GM23338 (cell line): Measurements from ENCODE around the gene RTL1. TPM values are rescaled to one million over a fixed set of nuclear protein-coding genes. Genes with fewer than 3 reads are reported as not detected.

Source experiments
- ATAC-seq: fragments of 200-7000 bp; cut with Tn5 transposase; 3 replicates; pipeline ENCODE4 v1.9.1; 2020
- DNase-seq: peaks from one replicate; pipeline ENCODE4 v3.0.0-alpha.2; 2015; ENCODE audit warnings: low spot score
- H2AFZ ChIP-seq: fragments of 200-600 bp; sonication (generic); 2 replicates; pipeline ENCODE4 v1.8.0; 2016; ENCODE audit warnings: antibody characterized with exemption, mild to moderate bottlenecking, moderate library complexity
- H3F3A ChIP-seq: fragments of 200-600 bp; sonication (generic); replicated peaks from 2 replicates; pipeline ENCODE4 v1.8.0; 2017; ENCODE audit warnings: antibody characterized with exemption, mixed run types, low read depth
- H3K27ac ChIP-seq: fragments of 200-600 bp; sonication (generic); 2 replicates; pipeline ENCODE4 v1.6.1; 2016; ENCODE audit warnings: low read depth
- H3K27me3 ChIP-seq: fragments of 200-600 bp; sonication (generic); 2 replicates; pipeline ENCODE4 v1.8.0; 2016; ENCODE audit warnings: mild to moderate bottlenecking, mixed run types, moderate library complexity; ENCODE audit not compliant: insufficient read depth
- H3K36me3 ChIP-seq: fragments of 200-600 bp; sonication (generic); 2 replicates; pipeline ENCODE4 v1.8.0; 2016; ENCODE audit warnings: mild to moderate bottlenecking; ENCODE audit not compliant: insufficient read depth
- H3K4me1 ChIP-seq: fragments of 200-600 bp; sonication (generic); 2 replicates; pipeline ENCODE4 v1.8.0; 2016; ENCODE audit warnings: mild to moderate bottlenecking, moderate library complexity; ENCODE audit not compliant: insufficient read depth
- H3K4me2 ChIP-seq: fragments of 200-600 bp; sonication (generic); 2 replicates; pipeline ENCODE4 v1.7.1; 2017; ENCODE audit warnings: mixed run types
- H3K4me3 ChIP-seq: fragments of 200-600 bp; sonication (generic); 2 replicates; pipeline ENCODE4 v1.6.1; 2016; ENCODE audit warnings: mixed run types
- H3K79me2 ChIP-seq: fragments of 200-600 bp; sonication (generic); replicated peaks from 2 replicates; pipeline ENCODE4 v1.8.0; 2017; ENCODE audit warnings: mild to moderate bottlenecking; ENCODE audit not compliant: insufficient read depth
- H3K9me2 ChIP-seq: fragments of 200-600 bp; sonication (generic); 2 replicates; pipeline ENCODE4 v1.8.0; 2017; ENCODE audit not compliant: insufficient read depth
- H4K20me1 ChIP-seq: fragments of 200-600 bp; sonication (generic); replicated peaks from 2 replicates; pipeline ENCODE4 v1.8.0; 2017; ENCODE audit warnings: mild to moderate bottlenecking; ENCODE audit not compliant: insufficient read depth
- H3K27ac Mint-ChIP-seq: 2 replicates; pipeline ENCODE4 v1.8.0; 2020; ENCODE audit warnings: inconsistent platforms, mild to moderate bottlenecking, moderate library complexity, mixed read lengths
- H3K27me3 Mint-ChIP-seq: 3 replicates; pipeline ENCODE4 v1.8.0; 2022; ENCODE audit warnings: low read depth, mild to moderate bottlenecking, moderate library complexity, mixed read lengths, inconsistent platforms; ENCODE audit not compliant: insufficient read depth, poor library complexity
- H3K36me3 Mint-ChIP-seq: 3 replicates; pipeline ENCODE4 v1.8.0; 2021; ENCODE audit warnings: low read depth, mild to moderate bottlenecking, inconsistent platforms, moderate library complexity, mixed read lengths
- H3K4me1 Mint-ChIP-seq: 3 replicates; pipeline ENCODE4 v1.8.0; 2020; ENCODE audit warnings: mild to moderate bottlenecking, inconsistent platforms, mixed read lengths
- H3K4me3 Mint-ChIP-seq: 3 replicates; pipeline ENCODE4 v1.8.0; 2021; ENCODE audit warnings: moderate library complexity, mild to moderate bottlenecking, inconsistent platforms, mixed read lengths
- H3K9me3 Mint-ChIP-seq: 3 replicates; pipeline ENCODE4 v1.8.0; 2020; ENCODE audit warnings: moderate library complexity, mild to moderate bottlenecking, inconsistent platforms, mixed read lengths
- CREB1 ChIP-seq: fragments of 250-450 bp; sonication (Bioruptor Pico); IDR thresholded peaks from 2 replicates; pipeline ENCODE4 v1.5.0; 2020; ENCODE audit warnings: low read depth, mild to moderate bottlenecking, moderate library complexity
- EZH2 ChIP-seq: fragments of 200-600 bp; sonication (generic); IDR thresholded peaks from one replicate; pipeline ENCODE4 v1.8.0; 2017; ENCODE audit warnings: antibody characterized with exemption, mild to moderate bottlenecking, low read depth; ENCODE audit not compliant: unreplicated experiment
- EZH2phosphoT487 ChIP-seq: fragments of 200-600 bp; sonication (generic); IDR thresholded peaks from one replicate; pipeline ENCODE4 v1.8.1; 2018; ENCODE audit warnings: antibody characterized with exemption; ENCODE audit not compliant: unreplicated experiment
- JUNB ChIP-seq: IDR thresholded peaks from one replicate; pipeline ENCODE4 v1.6.1; 2016; ENCODE audit warnings: antibody characterized with exemption; ENCODE audit not compliant: unreplicated experiment
- NANOG ChIP-seq: IDR thresholded peaks from 2 replicates; pipeline ENCODE4 v1.6.1; 2016; ENCODE audit warnings: antibody characterized with exemption, borderline replicate concordance
- POLR2AphosphoS5 ChIP-seq: IDR thresholded peaks from 2 replicates; pipeline ENCODE4 v1.6.1; 2016; ENCODE audit warnings: antibody characterized with exemption, low read depth
- STAT1 ChIP-seq: IDR thresholded peaks from one replicate; pipeline ENCODE4 v1.6.1; 2016; ENCODE audit warnings: antibody characterized with exemption; ENCODE audit not compliant: unreplicated experiment
- ZNF114 ChIP-seq: fragments of 250-450 bp; sonication (Bioruptor Pico); IDR thresholded peaks from 2 replicates; pipeline ENCODE4 v1.5.0; 2020; ENCODE audit warnings: mild to moderate bottlenecking, moderate library complexity
- ZNF331 ChIP-seq: fragments of 250-450 bp; sonication (Bioruptor Pico); IDR thresholded peaks from 2 replicates; pipeline ENCODE4 v1.5.0; 2020; ENCODE audit warnings: low read depth, mild to moderate bottlenecking, moderate library complexity
- polyA plus RNA-seq: library from polyadenylated mRNA; unstranded; fragments of >200 nt; fragmentation: Nextera tagmentation; extraction: Ambion mirVana; gene quantifications from 2 replicates; pipeline ENCODE4 v1.2.1, GENCODE V29; 2016
- total RNA-seq: library from RNA; depleted of rRNA; stranded (reverse); fragments of >200 nt; shearing (Covaris generic); gene quantifications from 2 replicates; pipeline ENCODE4 v1.2.3, GENCODE V29; 2014
- TF ChIP-seq, protein P1 (sequence below): IDR thresholded peaks from one replicate; pipeline ENCODE4 v1.6.1; 2018; ENCODE audit warnings: antibody characterized with exemption; ENCODE audit not compliant: unreplicated experiment
- TF ChIP-seq, protein P2 (sequence below): fragments of 250-450 bp; sonication (Bioruptor Pico); IDR thresholded peaks from 2 replicates; pipeline ENCODE4 v1.5.0; 2020; ENCODE audit warnings: mild to moderate bottlenecking, moderate library complexity
- TF ChIP-seq, protein P3 (sequence below): IDR thresholded peaks from 2 replicates; pipeline ENCODE4 v1.6.1; 2016; ENCODE audit warnings: antibody characterized with exemption
- TF ChIP-seq, protein P4 (sequence below), 2 experiments: fragments of 200-600 bp in 1 of 2; sonication (generic) in 1 of 2; conservative IDR thresholded peaks; 2 replicates each; pipeline versions ENCODE4 v1.5.1 to v1.6.1; 2016 to 2017; ENCODE audit warnings: antibody characterized with exemption in 2 of 2, low read depth in 2 of 2, mild to moderate bottlenecking in 2 of 2, moderate library complexity in 1 of 2

The RTL1 gene
- total and polyA plus RNA-seq, 2 experiments from 2014 or later: not detected

DNA sequence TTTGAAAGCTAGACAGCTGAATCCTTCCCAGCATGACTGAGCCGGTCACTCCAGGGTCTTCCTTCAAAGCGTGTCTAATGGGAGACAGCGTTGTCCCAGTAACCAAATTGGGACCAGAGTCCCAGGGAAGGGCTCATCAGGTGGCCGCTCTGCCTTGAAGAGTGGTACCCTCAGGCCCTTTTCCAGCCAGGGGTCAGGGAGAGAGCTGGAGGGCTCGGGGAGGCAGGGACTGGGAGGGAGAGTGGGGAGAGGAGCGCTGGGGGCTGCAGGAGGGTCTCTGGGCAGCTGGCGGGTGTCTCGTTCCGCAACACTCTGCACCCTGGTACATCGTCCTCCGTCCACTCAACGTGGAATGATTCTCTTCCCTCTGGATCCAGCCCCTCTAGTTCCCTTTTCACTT is 1.6 kb upstream of the RTL1 start:
- Histone ChIP-seq H3K4me1 (peaks cover 14% of the 10 kb centered on the region; the same call in 1 of the 2 replicates), H3F3A (no peaks in the 10 kb centered on the region), H3K36me3 (no peaks in the 10 kb centered on the region), H4K20me1 (no peaks in the 10 kb centered on the region; the same call in 1 of the 2 replicates), H3K9me2 (no peaks in the 10 kb centered on the region), H2AFZ (no peak overlapping the region), H3K4me2 (peak overlapping the region; percentile 86), H3K79me2 (no peaks in the 10 kb centered on the region), H3K27ac (no peak overlapping the region), H3K4me3 (peak overlapping the region; percentile 64; the same call in 1 of the 2 replicates), H3K27me3 (peaks cover 29% of the 10 kb centered on the region)
- Mint-ChIP-seq H3K27me3 (peaks cover 39% of the 10 kb centered on the region), H3K27ac (no peak overlapping the region), H3K4me1 (peaks cover 30% of the 10 kb centered on the region), H3K9me3 (peaks cover 15% of the 10 kb centered on the region), H3K4me3 (peak overlapping the region; percentile 81), H3K36me3 (peaks cover 6% of the 10 kb centered on the region; the same call in 2 of the 3 replicates)
- DNase-seq (no peak), ATAC-seq (no peak)
- TF ChIP-seq EZH2phosphoT487: no peak
- no peak for TF ChIP-seq STAT1
- TF ChIP-seq JUNB: no peak
- TF ChIP-seq ZNF114: no peak
- TF ChIP-seq, protein P1, sequence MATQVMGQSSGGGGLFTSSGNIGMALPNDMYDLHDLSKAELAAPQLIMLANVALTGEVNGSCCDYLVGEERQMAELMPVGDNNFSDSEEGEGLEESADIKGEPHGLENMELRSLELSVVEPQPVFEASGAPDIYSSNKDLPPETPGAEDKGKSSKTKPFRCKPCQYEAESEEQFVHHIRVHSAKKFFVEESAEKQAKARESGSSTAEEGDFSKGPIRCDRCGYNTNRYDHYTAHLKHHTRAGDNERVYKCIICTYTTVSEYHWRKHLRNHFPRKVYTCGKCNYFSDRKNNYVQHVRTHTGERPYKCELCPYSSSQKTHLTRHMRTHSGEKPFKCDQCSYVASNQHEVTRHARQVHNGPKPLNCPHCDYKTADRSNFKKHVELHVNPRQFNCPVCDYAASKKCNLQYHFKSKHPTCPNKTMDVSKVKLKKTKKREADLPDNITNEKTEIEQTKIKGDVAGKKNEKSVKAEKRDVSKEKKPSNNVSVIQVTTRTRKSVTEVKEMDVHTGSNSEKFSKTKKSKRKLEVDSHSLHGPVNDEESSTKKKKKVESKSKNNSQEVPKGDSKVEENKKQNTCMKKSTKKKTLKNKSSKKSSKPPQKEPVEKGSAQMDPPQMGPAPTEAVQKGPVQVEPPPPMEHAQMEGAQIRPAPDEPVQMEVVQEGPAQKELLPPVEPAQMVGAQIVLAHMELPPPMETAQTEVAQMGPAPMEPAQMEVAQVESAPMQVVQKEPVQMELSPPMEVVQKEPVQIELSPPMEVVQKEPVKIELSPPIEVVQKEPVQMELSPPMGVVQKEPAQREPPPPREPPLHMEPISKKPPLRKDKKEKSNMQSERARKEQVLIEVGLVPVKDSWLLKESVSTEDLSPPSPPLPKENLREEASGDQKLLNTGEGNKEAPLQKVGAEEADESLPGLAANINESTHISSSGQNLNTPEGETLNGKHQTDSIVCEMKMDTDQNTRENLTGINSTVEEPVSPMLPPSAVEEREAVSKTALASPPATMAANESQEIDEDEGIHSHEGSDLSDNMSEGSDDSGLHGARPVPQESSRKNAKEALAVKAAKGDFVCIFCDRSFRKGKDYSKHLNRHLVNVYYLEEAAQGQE: no peak
- TF ChIP-seq, protein P2, sequence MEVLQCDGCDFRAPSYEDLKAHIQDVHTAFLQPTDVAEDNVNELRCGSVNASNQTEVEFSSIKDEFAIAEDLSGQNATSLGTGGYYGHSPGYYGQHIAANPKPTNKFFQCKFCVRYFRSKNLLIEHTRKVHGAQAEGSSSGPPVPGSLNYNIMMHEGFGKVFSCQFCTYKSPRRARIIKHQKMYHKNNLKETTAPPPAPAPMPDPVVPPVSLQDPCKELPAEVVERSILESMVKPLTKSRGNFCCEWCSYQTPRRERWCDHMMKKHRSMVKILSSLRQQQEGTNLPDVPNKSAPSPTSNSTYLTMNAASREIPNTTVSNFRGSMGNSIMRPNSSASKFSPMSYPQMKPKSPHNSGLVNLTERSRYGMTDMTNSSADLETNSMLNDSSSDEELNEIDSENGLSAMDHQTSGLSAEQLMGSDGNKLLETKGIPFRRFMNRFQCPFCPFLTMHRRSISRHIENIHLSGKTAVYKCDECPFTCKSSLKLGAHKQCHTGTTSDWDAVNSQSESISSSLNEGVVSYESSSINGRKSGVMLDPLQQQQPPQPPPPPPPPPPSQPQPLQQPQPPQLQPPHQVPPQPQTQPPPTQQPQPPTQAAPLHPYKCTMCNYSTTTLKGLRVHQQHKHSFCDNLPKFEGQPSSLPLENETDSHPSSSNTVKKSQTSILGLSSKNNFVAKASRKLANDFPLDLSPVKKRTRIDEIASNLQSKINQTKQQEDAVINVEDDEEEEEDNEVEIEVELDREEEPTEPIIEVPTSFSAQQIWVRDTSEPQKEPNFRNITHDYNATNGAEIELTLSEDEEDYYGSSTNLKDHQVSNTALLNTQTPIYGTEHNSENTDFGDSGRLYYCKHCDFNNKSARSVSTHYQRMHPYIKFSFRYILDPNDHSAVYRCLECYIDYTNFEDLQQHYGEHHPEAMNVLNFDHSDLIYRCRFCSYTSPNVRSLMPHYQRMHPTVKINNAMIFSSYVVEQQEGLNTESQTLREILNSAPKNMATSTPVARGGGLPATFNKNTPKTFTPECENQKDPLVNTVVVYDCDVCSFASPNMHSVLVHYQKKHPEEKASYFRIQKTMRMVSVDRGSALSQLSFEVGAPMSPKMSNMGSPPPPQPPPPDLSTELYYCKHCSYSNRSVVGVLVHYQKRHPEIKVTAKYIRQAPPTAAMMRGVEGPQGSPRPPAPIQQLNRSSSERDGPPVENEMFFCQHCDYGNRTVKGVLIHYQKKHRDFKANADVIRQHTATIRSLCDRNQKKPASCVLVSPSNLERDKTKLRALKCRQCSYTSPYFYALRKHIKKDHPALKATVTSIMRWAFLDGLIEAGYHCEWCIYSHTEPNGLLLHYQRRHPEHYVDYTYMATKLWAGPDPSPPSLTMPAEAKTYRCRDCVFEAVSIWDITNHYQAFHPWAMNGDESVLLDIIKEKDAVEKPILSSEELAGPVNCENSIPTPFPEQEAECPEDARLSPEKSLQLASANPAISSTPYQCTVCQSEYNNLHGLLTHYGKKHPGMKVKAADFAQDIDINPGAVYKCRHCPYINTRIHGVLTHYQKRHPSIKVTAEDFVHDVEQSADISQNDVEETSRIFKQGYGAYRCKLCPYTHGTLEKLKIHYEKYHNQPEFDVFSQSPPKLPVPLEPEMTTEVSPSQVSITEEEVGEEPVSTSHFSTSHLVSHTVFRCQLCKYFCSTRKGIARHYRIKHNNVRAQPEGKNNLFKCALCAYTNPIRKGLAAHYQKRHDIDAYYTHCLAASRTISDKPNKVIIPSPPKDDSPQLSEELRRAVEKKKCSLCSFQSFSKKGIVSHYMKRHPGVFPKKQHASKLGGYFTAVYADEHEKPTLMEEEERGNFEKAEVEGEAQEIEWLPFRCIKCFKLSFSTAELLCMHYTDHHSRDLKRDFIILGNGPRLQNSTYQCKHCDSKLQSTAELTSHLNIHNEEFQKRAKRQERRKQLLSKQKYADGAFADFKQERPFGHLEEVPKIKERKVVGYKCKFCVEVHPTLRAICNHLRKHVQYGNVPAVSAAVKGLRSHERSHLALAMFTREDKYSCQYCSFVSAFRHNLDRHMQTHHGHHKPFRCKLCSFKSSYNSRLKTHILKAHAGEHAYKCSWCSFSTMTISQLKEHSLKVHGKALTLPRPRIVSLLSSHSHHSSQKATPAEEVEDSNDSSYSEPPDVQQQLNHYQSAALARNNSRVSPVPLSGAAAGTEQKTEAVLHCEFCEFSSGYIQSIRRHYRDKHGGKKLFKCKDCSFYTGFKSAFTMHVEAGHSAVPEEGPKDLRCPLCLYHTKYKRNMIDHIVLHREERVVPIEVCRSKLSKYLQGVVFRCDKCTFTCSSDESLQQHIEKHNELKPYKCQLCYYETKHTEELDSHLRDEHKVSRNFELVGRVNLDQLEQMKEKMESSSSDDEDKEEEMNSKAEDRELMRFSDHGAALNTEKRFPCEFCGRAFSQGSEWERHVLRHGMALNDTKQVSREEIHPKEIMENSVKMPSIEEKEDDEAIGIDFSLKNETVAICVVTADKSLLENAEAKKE (CRISPR knock-in tag): no peak
- TF ChIP-seq, protein P3, sequence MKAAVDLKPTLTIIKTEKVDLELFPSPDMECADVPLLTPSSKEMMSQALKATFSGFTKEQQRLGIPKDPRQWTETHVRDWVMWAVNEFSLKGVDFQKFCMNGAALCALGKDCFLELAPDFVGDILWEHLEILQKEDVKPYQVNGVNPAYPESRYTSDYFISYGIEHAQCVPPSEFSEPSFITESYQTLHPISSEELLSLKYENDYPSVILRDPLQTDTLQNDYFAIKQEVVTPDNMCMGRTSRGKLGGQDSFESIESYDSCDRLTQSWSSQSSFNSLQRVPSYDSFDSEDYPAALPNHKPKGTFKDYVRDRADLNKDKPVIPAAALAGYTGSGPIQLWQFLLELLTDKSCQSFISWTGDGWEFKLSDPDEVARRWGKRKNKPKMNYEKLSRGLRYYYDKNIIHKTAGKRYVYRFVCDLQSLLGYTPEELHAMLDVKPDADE: no peak
- no peak for TF ChIP-seq ZNF331 (CRISPR knock-in tag)
- TF ChIP-seq NANOG: no peak
- no peak for TF ChIP-seq CREB1 (CRISPR knock-in tag)
- no peak for TF ChIP-seq POLR2AphosphoS5
- TF ChIP-seq, protein P4, sequence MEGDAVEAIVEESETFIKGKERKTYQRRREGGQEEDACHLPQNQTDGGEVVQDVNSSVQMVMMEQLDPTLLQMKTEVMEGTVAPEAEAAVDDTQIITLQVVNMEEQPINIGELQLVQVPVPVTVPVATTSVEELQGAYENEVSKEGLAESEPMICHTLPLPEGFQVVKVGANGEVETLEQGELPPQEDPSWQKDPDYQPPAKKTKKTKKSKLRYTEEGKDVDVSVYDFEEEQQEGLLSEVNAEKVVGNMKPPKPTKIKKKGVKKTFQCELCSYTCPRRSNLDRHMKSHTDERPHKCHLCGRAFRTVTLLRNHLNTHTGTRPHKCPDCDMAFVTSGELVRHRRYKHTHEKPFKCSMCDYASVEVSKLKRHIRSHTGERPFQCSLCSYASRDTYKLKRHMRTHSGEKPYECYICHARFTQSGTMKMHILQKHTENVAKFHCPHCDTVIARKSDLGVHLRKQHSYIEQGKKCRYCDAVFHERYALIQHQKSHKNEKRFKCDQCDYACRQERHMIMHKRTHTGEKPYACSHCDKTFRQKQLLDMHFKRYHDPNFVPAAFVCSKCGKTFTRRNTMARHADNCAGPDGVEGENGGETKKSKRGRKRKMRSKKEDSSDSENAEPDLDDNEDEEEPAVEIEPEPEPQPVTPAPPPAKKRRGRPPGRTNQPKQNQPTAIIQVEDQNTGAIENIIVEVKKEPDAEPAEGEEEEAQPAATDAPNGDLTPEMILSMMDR (conservative IDR thresholded peaks at IDR 0.05; ENCODE audit: low read depth in 2 of 2): no peak
- TF ChIP-seq EZH2: no peak
